Measurements from ENCODE around the gene SPDYE16. TPM values are rescaled to one million over a fixed set of nuclear protein-coding genes. Genes with fewer than 3 reads are reported as not detected.
"Not testable (repeated sequence)": the region's sequence is repeated elsewhere in the genome, so short reads cannot be mapped to it uniquely, and the experiment has no call there.

The SPDYE16 gene
- not detected for total RNA-seq
- long read RNA-seq, partial matches to known transcripts, result 0 of 1 reads
- long read RNA-seq, other reads (novel, unspliced or antisense), result 1 of 1 reads

- DNase-seq (ENCODE audit: low spot score), result not testable (repeated sequence)
Measured at GRCh38 chr7:76543197-76543596, at the start of gene SPDYE16. Gene SPDYE16 (minus strand): TSS chr7:76543297. CDS start chr7:76541459, 1,838 bp downstream.

GRCh38 chr7:76592694-76593093 lies 49.6 kb upstream of the SPDYE16 start:
- not testable (repeated sequence) for DNase-seq (ENCODE audit: low spot score)

DNA sequence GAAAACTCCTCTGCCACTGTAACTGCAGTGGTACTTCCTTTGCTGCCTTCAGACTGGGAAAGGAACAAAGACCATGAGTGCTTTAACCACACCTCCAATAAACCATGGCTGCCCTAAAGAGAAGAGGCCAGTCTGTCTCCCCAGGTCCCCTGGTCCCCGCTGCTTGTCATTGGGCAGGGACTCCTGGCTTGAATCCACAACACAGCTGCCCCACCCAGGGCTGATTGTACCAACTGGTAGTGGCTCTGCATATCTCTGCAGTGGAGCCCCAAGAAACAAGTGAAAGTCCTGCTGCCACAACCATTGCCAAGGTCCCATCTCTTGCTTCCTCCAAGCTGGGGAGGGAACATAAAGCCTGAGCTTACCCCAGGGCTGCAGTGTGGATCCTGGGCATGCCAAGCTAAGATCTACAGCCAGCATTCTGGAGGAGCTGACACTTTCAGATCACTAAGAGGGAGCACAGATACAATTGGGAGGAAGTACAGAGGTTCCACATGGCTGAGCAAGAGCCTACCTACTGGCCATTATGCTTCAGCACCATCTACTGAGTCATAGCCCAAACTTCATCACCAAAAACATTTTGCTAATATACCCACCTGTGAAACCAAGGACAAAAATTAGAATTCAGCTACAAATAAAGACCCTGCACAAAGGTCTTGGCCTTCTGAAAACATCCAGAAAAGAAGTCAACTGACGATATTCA lies 48.7 kb upstream of the SPDYE16 start:
- DNase-seq (ENCODE audit: low spot score), result not testable (repeated sequence)

- DNase-seq (ENCODE audit: low spot score), result not testable (repeated sequence)
Measured at GRCh38 chr7:76591033-76591432, 47.9 kb upstream of the SPDYE16 start.

GRCh38 chr7:76588586-76588985 lies 45.5 kb upstream of the SPDYE16 start:
- DNase-seq (ENCODE audit: low spot score), result not testable (repeated sequence)

- not testable (repeated sequence) for DNase-seq (ENCODE audit: low spot score)
Measured at GRCh38 chr7:76586585-76587315, 43.7 kb upstream of the SPDYE16 start.

- DNase-seq (ENCODE audit: low spot score), result not testable (repeated sequence)
Measured at GRCh38 chr7:76583636-76584281, 40.7 kb upstream of the SPDYE16 start.

- not testable (repeated sequence) for DNase-seq (ENCODE audit: low spot score)
Measured at GRCh38 chr7:76582848-76583631, 39.9 kb upstream of the SPDYE16 start.

- DNase-seq (ENCODE audit: low spot score), result not testable (repeated sequence)
Measured at GRCh38 chr7:76575919-76576655, 33.0 kb upstream of the SPDYE16 start.

DNA sequence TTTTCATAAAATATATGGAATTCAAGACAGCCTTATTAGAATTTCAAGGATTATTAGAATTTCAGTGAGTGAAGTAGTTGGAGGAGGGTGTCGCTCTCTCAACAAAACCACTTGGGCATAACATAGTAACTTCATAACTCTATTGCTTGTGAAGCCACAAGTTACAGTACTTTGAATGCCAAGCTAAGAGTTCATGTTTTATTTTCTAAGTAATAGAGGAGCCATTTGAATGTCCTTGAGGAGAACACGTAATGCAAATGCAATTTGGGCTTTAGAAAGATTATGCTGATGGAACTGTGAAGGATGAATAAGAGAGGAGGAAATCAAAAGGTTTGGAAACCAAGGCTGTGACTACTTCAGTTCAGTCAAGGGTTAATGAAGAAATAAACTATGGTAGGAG lies 32.3 kb upstream of the SPDYE16 start:
- not testable (repeated sequence) for DNase-seq (ENCODE audit: low spot score)

- DNase-seq (ENCODE audit: low spot score), result not testable (repeated sequence)
Measured at GRCh38 chr7:76572296-76572695, 29.2 kb upstream of the SPDYE16 start.

GRCh38 chr7:76570324-76570775 lies 27.3 kb upstream of the SPDYE16 start:
- not testable (repeated sequence) for DNase-seq (ENCODE audit: low spot score)

GRCh38 chr7:76568742-76569141 lies 25.6 kb upstream of the SPDYE16 start:
- not testable (repeated sequence) for DNase-seq (ENCODE audit: low spot score)

- DNase-seq (ENCODE audit: low spot score), result not testable (repeated sequence)
Measured at GRCh38 chr7:76567753-76568152, 24.7 kb upstream of the SPDYE16 start.

- DNase-seq (ENCODE audit: low spot score), result not testable (repeated sequence)
Measured at GRCh38 chr7:76567311-76567710, 24.2 kb upstream of the SPDYE16 start.

- not testable (repeated sequence) for DNase-seq (ENCODE audit: low spot score)
Measured at GRCh38 chr7:76565001-76565400, 21.9 kb upstream of the SPDYE16 start.

DNA sequence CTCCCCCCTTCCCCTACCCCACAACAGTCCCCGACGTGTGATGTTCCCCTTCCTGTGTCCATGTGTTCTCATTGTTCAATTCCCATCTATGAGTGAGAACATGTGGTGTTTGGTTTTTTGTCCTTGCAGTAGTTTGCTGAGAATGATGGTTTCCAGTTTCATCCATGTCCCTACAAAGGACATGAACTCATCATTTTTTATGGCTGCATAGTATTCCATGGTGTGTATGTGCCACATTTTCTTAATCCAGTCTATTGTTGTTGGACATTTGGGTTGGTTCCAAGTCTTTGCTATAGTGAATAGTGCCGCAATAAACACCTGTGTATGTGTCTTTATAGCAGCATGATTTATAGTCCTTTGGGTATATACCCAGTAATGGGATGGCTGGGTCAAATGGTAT lies 18.2 kb upstream of the SPDYE16 start:
- not testable (repeated sequence) for DNase-seq (ENCODE audit: low spot score)

GRCh38 chr7:76560157-76560556 lies 17.1 kb upstream of the SPDYE16 start:
- DNase-seq (ENCODE audit: low spot score), result not testable (repeated sequence)

GRCh38 chr7:76559685-76560084 lies 16.6 kb upstream of the SPDYE16 start:
- not testable (repeated sequence) for DNase-seq (ENCODE audit: low spot score)

DNA sequence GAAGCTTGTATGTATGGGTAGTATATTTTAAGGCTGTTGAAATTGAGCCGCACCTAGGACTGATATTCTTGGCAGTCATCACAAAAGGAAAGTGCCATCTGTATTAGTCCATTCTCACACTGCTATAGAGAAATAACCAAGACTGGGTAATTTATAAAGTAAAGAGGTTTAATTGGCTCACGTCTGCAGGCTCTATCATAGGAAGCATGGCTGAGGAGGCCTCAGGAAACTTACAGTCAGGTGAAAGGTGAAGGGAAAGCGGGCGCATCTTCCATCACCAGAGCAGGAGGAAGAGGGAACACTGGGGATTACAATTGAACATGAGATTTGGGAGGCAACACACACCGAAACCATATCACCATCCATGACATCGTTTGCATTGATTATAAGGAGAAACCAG lies 8.9 kb upstream of the SPDYE16 start:
- not testable (repeated sequence) for DNase-seq (ENCODE audit: low spot score)

Measured in mesenteric fat pad (tissue), 1 donor.